A673 (cell line): Measurements from ENCODE around the gene JMJD7. TPM values are rescaled to one million over a fixed set of nuclear protein-coding genes. Genes with fewer than 3 reads are reported as not detected.

Source experiments
- BruUV-seq: library from RNA; stranded (reverse); fragments of 400-500 nt; replicated peaks from 2 replicates; lab custom pipeline; 2021; lab: Mats Ljungman, UMichigan
- CTCF ChIA-PET: fragments of 300-600 bp; sonication (Branson Sonifier 250); formaldehyde crosslinking; loops from one replicate; lab custom pipeline; 2022; ENCODE audit warnings: antibody characterized with exemption; lab: Charles Lee
- POLR2A ChIA-PET: fragments of 300-600 bp; sonication (Branson Sonifier 250); formaldehyde crosslinking; loops from one replicate; lab custom pipeline; 2022; ENCODE audit warnings: antibody characterized with exemption; ENCODE audit not compliant: low non-redundant PET; lab: Charles Lee
- DNase-seq: peaks from one replicate; pipeline ENCODE4 v3.0.0-alpha.2; 2015; ENCODE audit warnings: low spot score
- H3K27ac ChIP-seq: fragments of 200-600 bp; sonication (generic); 2 replicates; pipeline ENCODE4 v1.5.1; 2016; ENCODE audit warnings: mixed run types, low read depth, mild to moderate bottlenecking, mixed read lengths, antibody characterized with exemption, low read length; ENCODE audit not compliant: poor library complexity, severe bottlenecking
- H3K27me3 ChIP-seq: fragments of 200-600 bp; sonication (generic); replicated peaks from 2 replicates; pipeline ENCODE4 v1.6.1; 2017; ENCODE audit warnings: mixed run types, low read depth, mild to moderate bottlenecking, mixed read lengths, antibody characterized with exemption, low read length; ENCODE audit not compliant: insufficient read depth, poor library complexity
- H3K36me3 ChIP-seq: fragments of 200-600 bp; sonication (generic); 2 replicates; pipeline ENCODE4 v1.6.1; 2016; ENCODE audit warnings: mixed run types, mild to moderate bottlenecking, mixed read lengths, antibody characterized with exemption, low read length; ENCODE audit not compliant: insufficient read depth, poor library complexity, severe bottlenecking
- H3K4me1 ChIP-seq: fragments of 200-600 bp; sonication (generic); 2 replicates; pipeline ENCODE4 v1.6.1; 2017; ENCODE audit warnings: mixed run types, mild to moderate bottlenecking, mixed read lengths, antibody characterized with exemption, low read length; ENCODE audit not compliant: insufficient read depth, poor library complexity, severe bottlenecking
- H3K4me3 ChIP-seq: fragments of 200-600 bp; sonication (generic); 2 replicates; pipeline ENCODE4 v1.5.1; 2016; ENCODE audit warnings: low read depth, mixed run types, mild to moderate bottlenecking, mixed read lengths, low read length; ENCODE audit not compliant: poor library complexity, severe bottlenecking
- H3K9me3 ChIP-seq: fragments of 200-600 bp; sonication (generic); 2 replicates; pipeline ENCODE4 v1.6.1; 2016; ENCODE audit warnings: mixed run types, low read depth, mild to moderate bottlenecking, mixed read lengths, antibody characterized with exemption, low read length; ENCODE audit not compliant: poor library complexity, severe bottlenecking
- EZH2 ChIP-seq: fragments of 200-600 bp; sonication (generic); IDR thresholded peaks from 2 replicates; pipeline ENCODE4 v1.6.1; 2017; ENCODE audit warnings: borderline replicate concordance, low read depth, mild to moderate bottlenecking, mixed read lengths, antibody characterized with exemption, low read length; ENCODE audit not compliant: poor library complexity, severe bottlenecking
- intact Hi-C: fragments of 100-400 bp; cut with micrococcal nuclease; formaldehyde crosslinking; loops from one replicate; pipeline ENCODE4 v1.10.0; 2022; ENCODE audit not compliant: unreplicated experiment
- total RNA-seq: library from RNA; stranded (reverse); gene quantifications from 2 replicates; pipeline ENCODE4 v1.2.3, GENCODE V29; 2021
- TF ChIP-seq, protein P1 (sequence below): fragments of 300-800, 200-600 bp; sonication (generic); conservative IDR thresholded peaks from 2 replicates; pipeline ENCODE4 v1.5.1; 2017; ENCODE audit warnings: low read depth, mild to moderate bottlenecking, antibody characterized with exemption, low read length, moderate library complexity, mixed read lengths

Gene JMJD7
- total RNA-seq, 1 experiment from 2014 or later: 18.8 TPM

DNA sequence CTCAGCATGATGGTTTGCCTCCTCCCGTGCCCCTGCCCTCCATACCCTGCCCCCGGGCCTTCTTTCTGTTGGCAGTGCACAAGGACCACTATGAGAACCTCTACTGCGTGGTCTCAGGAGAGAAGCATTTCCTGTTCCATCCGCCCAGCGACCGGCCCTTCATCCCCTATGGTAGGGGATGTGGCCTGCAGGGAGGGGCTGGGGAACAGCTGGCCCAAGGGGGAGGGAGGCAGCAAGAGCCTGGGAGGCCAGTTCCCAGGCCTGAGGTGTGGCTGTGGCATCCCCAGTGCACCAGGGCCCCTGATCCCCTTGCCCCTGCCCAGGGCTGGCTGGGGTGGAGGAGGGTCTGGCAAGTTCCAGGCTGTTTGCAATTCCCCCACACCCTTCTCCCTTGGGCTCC, 8.2 kb downstream of the JMJD7 start:
- Histone ChIP-seq H3K4me3 (no peak overlapping the region), H3K27me3 (no peaks in the 10 kb centered on the region), H3K36me3 (peaks cover 4% of the 10 kb centered on the region), H3K9me3 (no peaks in the 10 kb centered on the region), H3K4me1 (peaks cover 13% of the 10 kb centered on the region), H3K27ac (no peak overlapping the region)
- POLR2A ChIA-PET: no interaction called here
- TF ChIP-seq, protein P1, sequence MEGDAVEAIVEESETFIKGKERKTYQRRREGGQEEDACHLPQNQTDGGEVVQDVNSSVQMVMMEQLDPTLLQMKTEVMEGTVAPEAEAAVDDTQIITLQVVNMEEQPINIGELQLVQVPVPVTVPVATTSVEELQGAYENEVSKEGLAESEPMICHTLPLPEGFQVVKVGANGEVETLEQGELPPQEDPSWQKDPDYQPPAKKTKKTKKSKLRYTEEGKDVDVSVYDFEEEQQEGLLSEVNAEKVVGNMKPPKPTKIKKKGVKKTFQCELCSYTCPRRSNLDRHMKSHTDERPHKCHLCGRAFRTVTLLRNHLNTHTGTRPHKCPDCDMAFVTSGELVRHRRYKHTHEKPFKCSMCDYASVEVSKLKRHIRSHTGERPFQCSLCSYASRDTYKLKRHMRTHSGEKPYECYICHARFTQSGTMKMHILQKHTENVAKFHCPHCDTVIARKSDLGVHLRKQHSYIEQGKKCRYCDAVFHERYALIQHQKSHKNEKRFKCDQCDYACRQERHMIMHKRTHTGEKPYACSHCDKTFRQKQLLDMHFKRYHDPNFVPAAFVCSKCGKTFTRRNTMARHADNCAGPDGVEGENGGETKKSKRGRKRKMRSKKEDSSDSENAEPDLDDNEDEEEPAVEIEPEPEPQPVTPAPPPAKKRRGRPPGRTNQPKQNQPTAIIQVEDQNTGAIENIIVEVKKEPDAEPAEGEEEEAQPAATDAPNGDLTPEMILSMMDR: no peak
- TF ChIP-seq EZH2: no peak
- DNase-seq: no peak
- intact Hi-C loops: no loop called here
- no TSS peak for BruUV-seq
- CTCF ChIA-PET: no interaction called here

DNA sequence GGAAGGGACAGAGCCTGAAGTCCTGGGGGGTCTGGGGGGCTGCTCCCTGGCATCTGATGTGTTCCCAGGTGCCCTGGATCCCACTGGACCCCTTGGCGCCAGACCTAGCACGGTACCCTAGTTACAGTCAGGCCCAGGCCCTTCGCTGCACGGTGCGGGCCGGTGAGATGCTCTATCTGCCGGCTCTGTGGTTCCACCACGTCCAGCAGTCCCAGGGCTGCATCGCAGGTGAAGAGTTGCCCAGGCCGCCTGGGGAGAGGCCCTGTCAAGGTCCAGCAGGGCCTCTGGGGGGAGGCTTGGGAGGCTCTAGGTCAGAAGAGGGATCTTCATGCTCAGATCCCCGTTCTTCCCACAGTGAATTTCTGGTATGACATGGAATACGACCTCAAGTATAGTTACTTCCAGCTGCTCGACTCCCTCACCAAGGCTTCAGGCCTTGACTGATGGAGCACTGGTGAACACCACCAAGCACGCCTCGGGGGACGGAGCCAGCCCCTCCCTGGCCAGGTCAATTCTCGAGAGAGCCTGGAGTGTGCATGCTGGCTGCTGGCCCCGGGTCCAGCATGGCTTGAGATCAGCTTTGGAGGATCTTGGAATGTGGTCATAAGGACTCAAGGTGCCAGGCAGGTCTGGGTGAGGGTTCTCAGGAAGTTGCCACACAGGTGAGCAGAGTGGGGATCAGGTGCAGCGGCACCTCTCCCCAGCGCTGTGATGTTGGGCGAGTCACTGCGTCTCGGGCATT, 9.0 kb downstream of the JMJD7 start:
- no peak overlapping the region for H3K4me3 ChIP-seq
- no peak overlapping the region for H3K27ac ChIP-seq
- TF ChIP-seq, protein P1: no peak
- no peak for TF ChIP-seq EZH2
- BruUV-seq: no TSS peak
- CTCF ChIA-PET: no interaction called here
- H3K36me3 ChIP-seq: peaks cover 3% of the 10 kb centered on the region
- no peaks in the 10 kb centered on the region for H3K27me3 ChIP-seq
- peaks cover 13% of the 10 kb centered on the region for H3K4me1 ChIP-seq
- DNase-seq: no peak
- H3K9me3 ChIP-seq: no peaks in the 10 kb centered on the region
- intact Hi-C loops: no loop called here
- POLR2A ChIA-PET: no interaction called here

DNA sequence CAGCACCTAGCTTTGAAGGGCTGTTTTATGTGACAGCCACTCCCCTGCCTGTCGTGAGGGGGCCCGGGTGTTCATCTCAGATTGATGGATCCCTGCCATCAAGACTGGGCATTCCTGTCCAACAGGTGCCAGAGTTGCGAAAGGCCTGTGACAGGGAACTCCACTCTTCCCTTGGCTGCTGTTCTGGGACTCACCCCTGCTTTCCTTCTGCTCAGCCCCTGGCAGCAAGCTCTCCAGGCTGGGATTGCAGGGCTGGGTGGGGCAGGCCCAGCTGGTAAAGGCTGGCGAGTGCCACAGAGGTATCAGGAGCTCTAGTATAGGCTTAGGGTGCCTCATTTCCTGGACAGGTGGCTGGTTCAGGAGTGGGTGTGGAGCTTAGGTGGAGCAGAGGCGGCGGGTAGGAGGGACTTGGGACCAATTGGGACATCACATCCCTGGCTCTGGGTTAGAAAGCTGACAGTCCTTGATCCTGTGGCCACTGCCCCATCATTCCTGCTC, 10.6 kb downstream of the JMJD7 start, which contains the start of gene PLA2G4B:
TSS of gene PLA2G4B (plus strand) at position 448 of the 498 bp plus-strand sequence. CDS start 67 bp downstream, outside the sequence.
- intact Hi-C loops: no loop called here
- H3K36me3 ChIP-seq: no peaks in the 10 kb centered on the region
- no peak for DNase-seq
- TF ChIP-seq, protein P1: no peak
- TF ChIP-seq EZH2: no peak
- H3K4me3 ChIP-seq: no peak within 1 kb of the TSS
- no peaks in the 10 kb centered on the region for H3K27me3 ChIP-seq
- H3K4me1 ChIP-seq: peaks cover 13% of the 10 kb centered on the region
- POLR2A ChIA-PET: no interaction called here
- H3K9me3 ChIP-seq: no peaks in the 10 kb centered on the region
- CTCF ChIA-PET: no interaction called here
- no peak within 1 kb of the TSS for H3K27ac ChIP-seq
- no TSS peak for BruUV-seq
